Neutrophil (primary cell): ENCODE measurements around the gene PCNX1.

ENCODE experiments used
- H3K27ac ChIP-seq: fragments of 200-600 bp; sonication (generic); 2 replicates; pipeline ENCODE4 v1.5.1; 2016; ENCODE audit warnings: mild to moderate bottlenecking, moderate library complexity
- H3K27me3 ChIP-seq: fragments of 200-600 bp; sonication (generic); 2 replicates; pipeline ENCODE4 v1.6.0; 2016; ENCODE audit warnings: mild to moderate bottlenecking
- H3K36me3 ChIP-seq: fragments of 200-600 bp; sonication (generic); 2 replicates; pipeline ENCODE4 v1.5.1; 2017
- H3K4me1 ChIP-seq, 2 experiments: fragments of 200-600 bp in 1 of 2; sonication (generic) in 1 of 2; 1 replicate in 1 of 2; 2 replicates in 1 of 2; pipeline versions ENCODE4 v1.5.1 to v1.6.1; 2013 to 2016; ENCODE audit warnings: low read depth in 1 of 2, low read length in 1 of 2, mild to moderate bottlenecking in 1 of 2, moderate library complexity in 1 of 2; ENCODE audit not compliant: control insufficient read depth in 1 of 2, insufficient read depth in 1 of 2
- H3K4me3 ChIP-seq, 2 experiments: fragments of 200-600 bp in 1 of 2; sonication (generic) in 1 of 2; 1 replicate in 1 of 2; 2 replicates in 1 of 2; pipeline ENCODE4 v1.5.1; 2013 to 2016; ENCODE audit warnings: low read depth in 1 of 2, low read length in 1 of 2, mild to moderate bottlenecking in 1 of 2, moderate library complexity in 1 of 2
- H3K9me3 ChIP-seq: fragments of 200-600 bp; sonication (generic); 2 replicates; pipeline ENCODE4 v1.5.1; 2016
- CTCF ChIP-seq: fragments of 200-600 bp; sonication (generic); IDR thresholded peaks from 2 replicates; pipeline ENCODE4 v1.5.1; 2016; ENCODE audit warnings: antibody characterized with exemption

Gene PCNX1

GRCh38 chr14:70993931-70994330 lies 86.7 kb downstream of the PCNX1 start:
- H3K27me3 ChIP-seq = no peaks in the 10 kb centered on the region
- no peak overlapping the region for H3K27ac ChIP-seq
- TF ChIP-seq CTCF = no peak
- no peak overlapping the region for H3K4me3 ChIP-seq
- H3K36me3 ChIP-seq = peaks cover 43% of the 10 kb centered on the region
- peaks cover 8 to 17% of the 10 kb centered on the region in 2 experiments for H3K4me1 ChIP-seq
- no peaks in the 10 kb centered on the region for H3K9me3 ChIP-seq

- Histone ChIP-seq H3K4me1 (peaks cover 20 to 30% of the 10 kb centered on the region in 2 experiments), H3K27ac (no peak overlapping the region), H3K9me3 (no peaks in the 10 kb centered on the region), H3K36me3 (peaks cover 35% of the 10 kb centered on the region), H3K27me3 (no peaks in the 10 kb centered on the region), H3K4me3 (no peak overlapping the region)
- no peak for TF ChIP-seq CTCF
These were observed 88.0 kb downstream of the PCNX1 start for GRCh38 chr14:70995211-70995610.

GRCh38 chr14:70995671-70996070 lies 88.4 kb downstream of the PCNX1 start:
- Histone ChIP-seq H3K27me3 (no peaks in the 10 kb centered on the region), H3K36me3 (peaks cover 37% of the 10 kb centered on the region), H3K27ac (no peak overlapping the region), H3K9me3 (no peaks in the 10 kb centered on the region), H3K4me1 (peaks cover 24 to 35% of the 10 kb centered on the region in 2 experiments), H3K4me3 (no peak overlapping the region)
- no peak for TF ChIP-seq CTCF

- H3K27me3 ChIP-seq = no peaks in the 10 kb centered on the region
- peaks cover 51% of the 10 kb centered on the region for H3K36me3 ChIP-seq
- H3K27ac ChIP-seq = peak overlapping the region; percentile 58
- no peaks in the 10 kb centered on the region for H3K9me3 ChIP-seq
- peaks cover 36 to 37% of the 10 kb centered on the region in 2 experiments for H3K4me1 ChIP-seq
- TF ChIP-seq CTCF = no peak
- H3K4me3 ChIP-seq = peak overlapping the region in 1 of 2 experiments; percentile 5
These were observed 91.9 kb downstream of the PCNX1 start for GRCh38 chr14:70999117-70999516.

GRCh38 chr14:71000091-71000490 lies 92.8 kb downstream of the PCNX1 start:
- Histone ChIP-seq H3K4me3 (no peak overlapping the region), H3K27ac (peak overlapping the region; percentile 58), H3K9me3 (no peaks in the 10 kb centered on the region), H3K36me3 (peaks cover 61% of the 10 kb centered on the region), H3K27me3 (no peaks in the 10 kb centered on the region), H3K4me1 (peaks cover 36 to 37% of the 10 kb centered on the region in 2 experiments)
- TF ChIP-seq CTCF = no peak

- no peak for TF ChIP-seq CTCF
- H3K4me3 ChIP-seq = no peak overlapping the region
- H3K36me3 ChIP-seq = peaks cover 61% of the 10 kb centered on the region
- no peak overlapping the region for H3K27ac ChIP-seq
- peaks cover 36 to 37% of the 10 kb centered on the region in 2 experiments for H3K4me1 ChIP-seq
- H3K27me3 ChIP-seq = no peaks in the 10 kb centered on the region
- H3K9me3 ChIP-seq = no peaks in the 10 kb centered on the region
These were observed 94.5 kb downstream of the PCNX1 start for GRCh38 chr14:71001742-71002141.
